Cerebellar nuclear complex (tissue), 1 donor: ENCODE results near the gene TRIM54.

Experiments
- DNase-seq, 2 experiments: peaks; one replicate each; lab custom pipeline; 2025; lab: John Stamatoyannopoulos, UW

TRIM54 gene

GRCh38 chr2:27356382-27357181 is 74.4 kb downstream of the TRIM54 start, which contains the start of gene GTF3C2:
Gene GTF3C2, minus strand, starts transcription at chr2:27356764. Its CDS starts 13,210 bp downstream, at chr2:27343554.
- DNase-seq, result peak; percentile 84 to 85
